ENCODE data around the gene HOMER1. TPM values are rescaled to one million over a fixed set of nuclear protein-coding genes. Genes with fewer than 3 reads are reported as not detected.

Gene HOMER1
- total and polyA plus RNA-seq, 2 of the 4 experiments (the other 2 are of a cell fraction), result 1.9 to 6.8 TPM

DNA sequence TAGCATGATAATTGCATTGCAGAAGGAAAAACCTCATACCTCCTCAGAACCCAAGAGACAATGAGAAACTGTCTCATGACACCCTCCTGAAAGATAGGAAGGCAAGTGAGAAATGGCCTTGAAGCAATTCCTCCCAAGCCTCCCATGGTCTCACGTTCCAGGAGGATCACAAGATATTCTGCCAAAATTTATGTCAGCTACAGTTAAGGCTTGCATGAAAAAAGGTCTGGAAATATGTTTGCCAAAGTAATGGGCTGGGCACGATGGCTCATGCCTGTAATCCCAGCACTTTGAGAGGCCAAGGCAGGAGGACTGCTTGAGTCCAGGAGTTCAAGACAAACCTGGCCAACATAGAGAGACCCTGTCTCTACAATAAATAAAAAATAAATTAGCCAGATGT, 12.6 kb upstream of the HOMER1 start:
- BruUV-seq (replicated peaks), result no TSS peak
- Histone ChIP-seq H3K9me3 (ENCODE audit: control insufficient read depth, insufficient read depth, low read length) (no peaks in the 10 kb centered on the region), H3K79me1 (ENCODE audit: low read depth in 1 of 2, low read length in 2 of 2) (no peaks in the 10 kb centered on the region), H3K18ac (ENCODE audit: low read depth, low read length) (no peak overlapping the region), H3K9me1 (ENCODE audit: insufficient read depth, low read length) (no peaks in the 10 kb centered on the region), H3K4me1 (ENCODE audit: control insufficient read depth, insufficient read depth, low read length) (no peaks in the 10 kb centered on the region), H3K23ac (ENCODE audit: low read depth, low read length) (no peak overlapping the region), H3K27me3 (ENCODE audit: control insufficient read depth, insufficient read depth, low read length) (no peaks in the 10 kb centered on the region; the same call in none of the 2 replicates), H2AFZ (replicated peaks; ENCODE audit: low read length, poor library complexity) (no peak overlapping the region), H3K56ac (ENCODE audit: extremely low read depth, insufficient read depth, low read length) (no peak overlapping the region), H2BK15ac (ENCODE audit: low read depth, low read length) (no peak overlapping the region), H2BK5ac (ENCODE audit: low read depth, low read length, poor library complexity, severe bottlenecking) (no peak overlapping the region), H3K14ac (replicated peaks; ENCODE audit: low read depth, low read length) (no peak overlapping the region), H4K5ac (ENCODE audit: low read depth, low read length) (no peak overlapping the region), H2BK20ac (ENCODE audit: low read depth, low read length) (no peak overlapping the region), H3K27ac (ENCODE audit: insufficient read depth, low read length) (no peak overlapping the region), H4K8ac (ENCODE audit: low read depth in 2 of 2, low read length in 2 of 2) (no peak overlapping the region), H3K4me2 (ENCODE audit: low read depth, low read length) (no peak overlapping the region), H2AK9ac (replicated peaks; ENCODE audit: low read depth, low read length, poor library complexity) (no peak overlapping the region), H2AK5ac (ENCODE audit: low read depth, low read length) (no peak overlapping the region), H3K9ac (ENCODE audit: low read depth, low read length) (no peak overlapping the region), H3K4me3 (ENCODE audit: insufficient read depth, low read depth, low read length) (no peak overlapping the region), H3K36me3 (ENCODE audit: control insufficient read depth, insufficient read depth, low read length) (no peaks in the 10 kb centered on the region), H3K4ac (ENCODE audit: low read depth, low read length) (no peak overlapping the region), H4K20me1 (ENCODE audit: insufficient read depth, low read length) (no peaks in the 10 kb centered on the region), H2BK120ac (ENCODE audit: low read depth, low read length) (no peak overlapping the region), H4K91ac (ENCODE audit: insufficient read depth, low read depth, low read length) (no peak overlapping the region)
- in situ Hi-C loops (cut with MboI; ENCODE audit: low sequenced_read_pairs) (no loop called here), intact Hi-C loops (cut with micrococcal nuclease) (no loop called here), dilution Hi-C loops (cut with HindIII; ENCODE audit: low sequenced_read_pairs, unreplicated experiment) (no loop called here)
- POLR2A ChIA-PET (ENCODE audit: unreplicated experiment), result no interaction called here
- WGBS, 2 experiments (ENCODE audit: extremely low coverage in 2 of 2, insufficient read length in 1 of 2), result no CpG with 5 or more reads among the region's 2 CpGs
- CTCF ChIA-PET, result no interaction called here
- ATAC-seq (ENCODE audit: low read depth), result no peak
- DNase-seq, result no peak
- TF ChIP-seq RCOR1 (IDR thresholded peaks at IDR 0.05; ENCODE audit: insufficient replicate concordance, low read length) (no peak), SMC3 (IDR thresholded peaks at IDR 0.05; ENCODE audit: low read depth, low read length) (no peak), MAFK (IDR thresholded peaks at IDR 0.05; ENCODE audit: low read depth, low read length) (no peak), NFE2L2 (IDR thresholded peaks at IDR 0.05; ENCODE audit: low read depth, low read length) (no peak), FOS (IDR thresholded peaks at IDR 0.05; ENCODE audit: low read depth, low read length) (no peak), CEBPB (IDR thresholded peaks at IDR 0.05; ENCODE audit: low read depth, low read length) (no peak), MXI1 (IDR thresholded peaks at IDR 0.05; ENCODE audit: borderline replicate concordance, low read depth, low read length) (no peak), CHD1 (IDR thresholded peaks at IDR 0.05; ENCODE audit: low read depth, low read length) (no peak), RFX5 (IDR thresholded peaks at IDR 0.05; ENCODE audit: low read depth, low read length) (no peak), RAD21 (IDR thresholded peaks at IDR 0.05; ENCODE audit: low read length) (no peak), POLR2A (IDR thresholded peaks at IDR 0.05; ENCODE audit: low read depth, low read length) (no peak), MAZ (IDR thresholded peaks at IDR 0.05; ENCODE audit: borderline replicate concordance, low read depth, low read length) (no peak), BHLHE40 (IDR thresholded peaks at IDR 0.05; ENCODE audit: low read depth, low read length) (no peak)
- TF ChIP-seq, protein P1, sequence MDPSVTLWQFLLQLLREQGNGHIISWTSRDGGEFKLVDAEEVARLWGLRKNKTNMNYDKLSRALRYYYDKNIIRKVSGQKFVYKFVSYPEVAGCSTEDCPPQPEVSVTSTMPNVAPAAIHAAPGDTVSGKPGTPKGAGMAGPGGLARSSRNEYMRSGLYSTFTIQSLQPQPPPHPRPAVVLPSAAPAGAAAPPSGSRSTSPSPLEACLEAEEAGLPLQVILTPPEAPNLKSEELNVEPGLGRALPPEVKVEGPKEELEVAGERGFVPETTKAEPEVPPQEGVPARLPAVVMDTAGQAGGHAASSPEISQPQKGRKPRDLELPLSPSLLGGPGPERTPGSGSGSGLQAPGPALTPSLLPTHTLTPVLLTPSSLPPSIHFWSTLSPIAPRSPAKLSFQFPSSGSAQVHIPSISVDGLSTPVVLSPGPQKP (IDR thresholded peaks at IDR 0.05; ENCODE audit: borderline replicate concordance, low read depth, low read length), result no peak
- TF ChIP-seq, protein P2, sequence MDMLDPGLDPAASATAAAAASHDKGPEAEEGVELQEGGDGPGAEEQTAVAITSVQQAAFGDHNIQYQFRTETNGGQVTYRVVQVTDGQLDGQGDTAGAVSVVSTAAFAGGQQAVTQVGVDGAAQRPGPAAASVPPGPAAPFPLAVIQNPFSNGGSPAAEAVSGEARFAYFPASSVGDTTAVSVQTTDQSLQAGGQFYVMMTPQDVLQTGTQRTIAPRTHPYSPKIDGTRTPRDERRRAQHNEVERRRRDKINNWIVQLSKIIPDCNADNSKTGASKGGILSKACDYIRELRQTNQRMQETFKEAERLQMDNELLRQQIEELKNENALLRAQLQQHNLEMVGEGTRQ (IDR thresholded peaks at IDR 0.05; ENCODE audit: low read depth, low read length), result no peak
- TF ChIP-seq, protein P3, sequence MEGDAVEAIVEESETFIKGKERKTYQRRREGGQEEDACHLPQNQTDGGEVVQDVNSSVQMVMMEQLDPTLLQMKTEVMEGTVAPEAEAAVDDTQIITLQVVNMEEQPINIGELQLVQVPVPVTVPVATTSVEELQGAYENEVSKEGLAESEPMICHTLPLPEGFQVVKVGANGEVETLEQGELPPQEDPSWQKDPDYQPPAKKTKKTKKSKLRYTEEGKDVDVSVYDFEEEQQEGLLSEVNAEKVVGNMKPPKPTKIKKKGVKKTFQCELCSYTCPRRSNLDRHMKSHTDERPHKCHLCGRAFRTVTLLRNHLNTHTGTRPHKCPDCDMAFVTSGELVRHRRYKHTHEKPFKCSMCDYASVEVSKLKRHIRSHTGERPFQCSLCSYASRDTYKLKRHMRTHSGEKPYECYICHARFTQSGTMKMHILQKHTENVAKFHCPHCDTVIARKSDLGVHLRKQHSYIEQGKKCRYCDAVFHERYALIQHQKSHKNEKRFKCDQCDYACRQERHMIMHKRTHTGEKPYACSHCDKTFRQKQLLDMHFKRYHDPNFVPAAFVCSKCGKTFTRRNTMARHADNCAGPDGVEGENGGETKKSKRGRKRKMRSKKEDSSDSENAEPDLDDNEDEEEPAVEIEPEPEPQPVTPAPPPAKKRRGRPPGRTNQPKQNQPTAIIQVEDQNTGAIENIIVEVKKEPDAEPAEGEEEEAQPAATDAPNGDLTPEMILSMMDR (conservative IDR thresholded peaks at IDR 0.05; ENCODE audit: low read depth, low read length), result no peak
